HEK293 (cell line): ENCODE results near the gene SMARCA2.

Experiments used
- CTCF ChIA-PET: fragments of 350-600 bp; formaldehyde crosslinking; extraction: SDS; loops from one replicate; lab custom pipeline; 2021; ENCODE audit warnings: antibody characterized with exemption; lab: Yijun Ruan, JAX
- POLR2A ChIA-PET: fragments of 300-600 bp; formaldehyde crosslinking; extraction: SDS; loops from one replicate; lab custom pipeline; 2020; ENCODE audit warnings: antibody characterized with exemption, inconsistent platforms; lab: Yijun Ruan, JAX
- H3K27ac ChIP-seq: fragments of 200-500 bp; sonication (Bioruptor generic); 2 replicates; pipeline ENCODE4 v1.5.1; 2014; ENCODE audit warnings: low read depth, low read length, control low read depth, inconsistent platforms; ENCODE audit errors: extremely low read depth
- H3K36me3 ChIP-seq, 2 experiments: fragments of 200-500 bp in 1 of 2; sonication (Bioruptor generic) in 1 of 2; 1 replicate in 1 of 2; 2 replicates in 1 of 2; pipeline ENCODE4 v1.5.1; 2014 to 2017; ENCODE audit warnings: inconsistent platforms in 2 of 2, low read length in 2 of 2; ENCODE audit not compliant: control insufficient read depth in 2 of 2, insufficient read depth in 1 of 2
- H3K4me1 ChIP-seq: fragments of 200-500 bp; sonication (Bioruptor generic); 2 replicates; pipeline ENCODE4 v1.5.1; 2014; ENCODE audit warnings: mild to moderate bottlenecking, low read length, inconsistent platforms; ENCODE audit not compliant: control insufficient read depth, insufficient read depth
- H3K4me3 ChIP-seq: 2 replicates; pipeline ENCODE4 v1.5.1; 2011; ENCODE audit warnings: low read depth, mild to moderate bottlenecking, control low read depth, low read length, moderate library complexity
- H3K9me3 ChIP-seq: fragments of 200-500 bp; sonication (Bioruptor generic); 2 replicates; pipeline ENCODE4 v1.5.1; 2014; ENCODE audit warnings: low read depth, low read length, inconsistent platforms; ENCODE audit not compliant: control insufficient read depth, insufficient read depth
- KLF17 ChIP-seq: fragments of 450-650 bp; formaldehyde crosslinking; IDR thresholded peaks from 2 replicates; pipeline ENCODE4 v1.5.1; 2016; ENCODE audit warnings: missing biosample characterization, missing genetic modification characterization
- KLF9 ChIP-seq: fragments of 450-650 bp; formaldehyde crosslinking; IDR thresholded peaks from 2 replicates; pipeline ENCODE4 v1.5.1; 2016; ENCODE audit warnings: missing biosample characterization, missing genetic modification characterization, low read depth
- PBX3 ChIP-seq: sonication (generic); formaldehyde crosslinking; IDR thresholded peaks from 2 replicates; pipeline ENCODE4 v1.8.1; 2022; ENCODE audit warnings: mild to moderate bottlenecking, moderate library complexity, missing genetic modification reagents
- SETDB1 ChIP-seq: IDR thresholded peaks from one replicate; pipeline ENCODE4 v1.6.1; 2017; ENCODE audit warnings: mild to moderate bottlenecking, low read length, moderate library complexity, mixed read lengths; ENCODE audit not compliant: insufficient read length
- SP3 ChIP-seq: fragments of 450-650 bp; formaldehyde crosslinking; IDR thresholded peaks from 2 replicates; pipeline ENCODE4 v1.5.1; 2016; ENCODE audit warnings: missing biosample characterization, missing genetic modification characterization
- TRIM28 ChIP-seq: IDR thresholded peaks from 2 replicates; pipeline ENCODE4 v1.6.1; 2011; ENCODE audit warnings: low read length, control low read depth, borderline replicate concordance
- ZFP37 ChIP-seq: fragments of 450-650 bp; formaldehyde crosslinking; IDR thresholded peaks from 2 replicates; pipeline ENCODE4 v1.5.1; 2016; ENCODE audit warnings: missing biosample characterization, missing genetic modification characterization
- ZFP41 ChIP-seq: fragments of 450-650 bp; formaldehyde crosslinking; IDR thresholded peaks from 2 replicates; pipeline ENCODE4 v1.5.1; 2016; ENCODE audit warnings: missing biosample characterization, missing genetic modification characterization, borderline replicate concordance
- ZNF16 ChIP-seq: fragments of 450-650 bp; formaldehyde crosslinking; IDR thresholded peaks from 2 replicates; pipeline ENCODE4 v1.5.1; 2016; ENCODE audit warnings: low read depth, missing biosample characterization, missing genetic modification characterization
- ZNF18 ChIP-seq: fragments of 450-650 bp; formaldehyde crosslinking; IDR thresholded peaks from 2 replicates; pipeline ENCODE4 v1.5.1; 2016; ENCODE audit warnings: missing biosample characterization, missing genetic modification characterization
- ZNF23 ChIP-seq: fragments of 450-650 bp; formaldehyde crosslinking; IDR thresholded peaks from 2 replicates; pipeline ENCODE4 v1.5.1; 2016; ENCODE audit warnings: missing biosample characterization, missing genetic modification characterization, borderline replicate concordance
- ZNF335 ChIP-seq: fragments of 450-650 bp; formaldehyde crosslinking; conservative IDR thresholded peaks from 2 replicates; pipeline ENCODE4 v1.5.1; 2016; ENCODE audit warnings: missing biosample characterization, missing genetic modification characterization
- ZNF37A ChIP-seq: fragments of 450-650 bp; IDR thresholded peaks from 2 replicates; pipeline ENCODE4 v1.5.1; 2018; ENCODE audit warnings: missing biosample characterization, missing genetic modification characterization
- ZNF514 ChIP-seq: fragments of 450-650 bp; formaldehyde crosslinking; IDR thresholded peaks from 2 replicates; pipeline ENCODE4 v1.5.1; 2016; ENCODE audit warnings: missing biosample characterization, missing genetic modification characterization
- ZNF555 ChIP-seq: fragments of 450-650 bp; formaldehyde crosslinking; conservative IDR thresholded peaks from 2 replicates; pipeline ENCODE4 v1.5.1; 2017; ENCODE audit warnings: missing biosample characterization, mild to moderate bottlenecking, missing genetic modification characterization, inconsistent platforms
- ZNF600 ChIP-seq: fragments of 450-650 bp; formaldehyde crosslinking; IDR thresholded peaks from 2 replicates; pipeline ENCODE4 v1.5.1; 2016; ENCODE audit warnings: missing biosample characterization, missing genetic modification characterization
- ZNF629 ChIP-seq: fragments of 450-650 bp; formaldehyde crosslinking; IDR thresholded peaks from 2 replicates; pipeline ENCODE4 v1.5.1; 2017; ENCODE audit warnings: missing biosample characterization, missing genetic modification characterization
- ZNF768 ChIP-seq: fragments of 450-650 bp; formaldehyde crosslinking; IDR thresholded peaks from 2 replicates; pipeline ENCODE4 v1.5.1; 2018; ENCODE audit warnings: missing biosample characterization, mild to moderate bottlenecking, missing genetic modification characterization
- ZNF837 ChIP-seq: fragments of 450-650 bp; formaldehyde crosslinking; IDR thresholded peaks from 2 replicates; pipeline ENCODE4 v1.5.1; 2016; ENCODE audit warnings: missing biosample characterization, missing genetic modification characterization
- ZSCAN16 ChIP-seq: fragments of 450-650 bp; formaldehyde crosslinking; IDR thresholded peaks from 2 replicates; pipeline ENCODE4 v1.5.1; 2016; ENCODE audit warnings: missing biosample characterization, missing genetic modification characterization
- ZSCAN18 ChIP-seq: fragments of 450-650 bp; formaldehyde crosslinking; IDR thresholded peaks from 2 replicates; pipeline ENCODE4 v1.5.1; 2016; ENCODE audit warnings: missing biosample characterization, missing genetic modification characterization
- TF ChIP-seq, protein P1 (sequence below): fragments of 450-650 bp; formaldehyde crosslinking; IDR thresholded peaks from 2 replicates; pipeline ENCODE4 v1.5.1; 2016; ENCODE audit warnings: missing biosample characterization, missing genetic modification characterization
- TF ChIP-seq, protein P2 (sequence below): fragments of 450-650 bp; formaldehyde crosslinking; IDR thresholded peaks from 2 replicates; pipeline ENCODE4 v1.5.1; 2017; ENCODE audit warnings: missing biosample characterization, missing genetic modification characterization
- TF ChIP-seq, protein P3 (sequence below): fragments of 450-650 bp; formaldehyde crosslinking; IDR thresholded peaks from 2 replicates; pipeline ENCODE4 v1.5.1; 2016; ENCODE audit warnings: missing biosample characterization, missing genetic modification characterization

The SMARCA2 gene

DNA sequence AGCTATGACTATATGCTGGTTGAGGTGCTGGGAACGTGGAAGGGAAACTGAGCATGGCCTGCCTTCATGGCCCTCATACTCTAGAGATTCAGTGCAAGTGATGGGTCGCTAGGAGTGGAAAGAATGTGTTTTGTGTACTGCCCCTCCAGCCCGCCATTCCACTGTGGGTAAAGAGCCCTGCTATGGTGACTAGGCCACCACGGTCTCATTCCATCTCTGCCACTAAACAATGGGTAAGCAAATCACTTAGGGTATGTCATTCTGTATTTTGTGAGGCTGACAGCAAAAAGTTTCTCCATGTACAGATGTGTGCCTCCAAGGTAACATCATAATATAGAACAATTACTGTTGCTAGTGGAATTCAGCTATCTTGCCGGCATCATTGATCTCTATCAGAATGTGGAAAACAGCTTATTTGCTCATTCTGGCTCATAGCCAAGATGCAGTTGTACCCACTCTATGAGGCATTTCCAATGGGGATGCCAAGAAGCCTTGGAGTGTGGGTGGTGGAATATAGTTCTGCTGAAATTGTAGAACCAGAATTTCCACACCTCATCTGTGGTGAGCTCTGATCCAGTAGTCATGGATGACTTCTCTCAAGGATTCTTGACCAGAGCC is 12.5 kb downstream of the SMARCA2 start:
- TF ChIP-seq, protein P1, sequence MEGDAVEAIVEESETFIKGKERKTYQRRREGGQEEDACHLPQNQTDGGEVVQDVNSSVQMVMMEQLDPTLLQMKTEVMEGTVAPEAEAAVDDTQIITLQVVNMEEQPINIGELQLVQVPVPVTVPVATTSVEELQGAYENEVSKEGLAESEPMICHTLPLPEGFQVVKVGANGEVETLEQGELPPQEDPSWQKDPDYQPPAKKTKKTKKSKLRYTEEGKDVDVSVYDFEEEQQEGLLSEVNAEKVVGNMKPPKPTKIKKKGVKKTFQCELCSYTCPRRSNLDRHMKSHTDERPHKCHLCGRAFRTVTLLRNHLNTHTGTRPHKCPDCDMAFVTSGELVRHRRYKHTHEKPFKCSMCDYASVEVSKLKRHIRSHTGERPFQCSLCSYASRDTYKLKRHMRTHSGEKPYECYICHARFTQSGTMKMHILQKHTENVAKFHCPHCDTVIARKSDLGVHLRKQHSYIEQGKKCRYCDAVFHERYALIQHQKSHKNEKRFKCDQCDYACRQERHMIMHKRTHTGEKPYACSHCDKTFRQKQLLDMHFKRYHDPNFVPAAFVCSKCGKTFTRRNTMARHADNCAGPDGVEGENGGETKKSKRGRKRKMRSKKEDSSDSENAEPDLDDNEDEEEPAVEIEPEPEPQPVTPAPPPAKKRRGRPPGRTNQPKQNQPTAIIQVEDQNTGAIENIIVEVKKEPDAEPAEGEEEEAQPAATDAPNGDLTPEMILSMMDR (tag by site-specific recombination) = no peak
- TF ChIP-seq ZNF555 (tag by site-specific recombination) = no peak
- TF ChIP-seq, protein P2, sequence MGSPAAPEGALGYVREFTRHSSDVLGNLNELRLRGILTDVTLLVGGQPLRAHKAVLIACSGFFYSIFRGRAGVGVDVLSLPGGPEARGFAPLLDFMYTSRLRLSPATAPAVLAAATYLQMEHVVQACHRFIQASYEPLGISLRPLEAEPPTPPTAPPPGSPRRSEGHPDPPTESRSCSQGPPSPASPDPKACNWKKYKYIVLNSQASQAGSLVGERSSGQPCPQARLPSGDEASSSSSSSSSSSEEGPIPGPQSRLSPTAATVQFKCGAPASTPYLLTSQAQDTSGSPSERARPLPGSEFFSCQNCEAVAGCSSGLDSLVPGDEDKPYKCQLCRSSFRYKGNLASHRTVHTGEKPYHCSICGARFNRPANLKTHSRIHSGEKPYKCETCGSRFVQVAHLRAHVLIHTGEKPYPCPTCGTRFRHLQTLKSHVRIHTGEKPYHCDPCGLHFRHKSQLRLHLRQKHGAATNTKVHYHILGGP (tag by site-specific recombination) = no peak
- TF ChIP-seq ZNF837 (tag by site-specific recombination) = no peak
- TF ChIP-seq ZNF23 (tag by site-specific recombination) = no peak
- TF ChIP-seq SP3 (tag by site-specific recombination) = no peak
- TF ChIP-seq ZNF16 = no peak
- no peak for TF ChIP-seq KLF17 (tag by site-specific recombination)
- TF ChIP-seq ZFP41 (tag by site-specific recombination) = no peak
- TF ChIP-seq PBX3 = no peak
- TF ChIP-seq KLF9 = no peak
- TF ChIP-seq ZFP37 = no peak
- no peak for TF ChIP-seq SETDB1
- no peak for TF ChIP-seq ZNF768 (tag by site-specific recombination)
- TF ChIP-seq ZNF600 (tag by site-specific recombination) = no peak
- POLR2A ChIA-PET = interaction anchor here (0.9 kb wide), 1 partner anchor 13 kb away, joined by 3 read pairs; no protein-coding TSS in a partner anchor
- no peak overlapping the region for H3K27ac ChIP-seq
- peaks cover 12% of the 10 kb centered on the region for H3K4me1 ChIP-seq
- CTCF ChIA-PET = interaction anchor here (0.6 kb wide), 1 partner anchor 1636 kb away, joined by 3 read pairs; no protein-coding TSS in a partner anchor
- H3K36me3 ChIP-seq = peaks cover 0 to 2% of the 10 kb centered on the region in 2 experiments; a peak in 1 of 3 replicates
- no peaks in the 10 kb centered on the region for H3K9me3 ChIP-seq
- H3K4me3 ChIP-seq = no peak overlapping the region

DNA sequence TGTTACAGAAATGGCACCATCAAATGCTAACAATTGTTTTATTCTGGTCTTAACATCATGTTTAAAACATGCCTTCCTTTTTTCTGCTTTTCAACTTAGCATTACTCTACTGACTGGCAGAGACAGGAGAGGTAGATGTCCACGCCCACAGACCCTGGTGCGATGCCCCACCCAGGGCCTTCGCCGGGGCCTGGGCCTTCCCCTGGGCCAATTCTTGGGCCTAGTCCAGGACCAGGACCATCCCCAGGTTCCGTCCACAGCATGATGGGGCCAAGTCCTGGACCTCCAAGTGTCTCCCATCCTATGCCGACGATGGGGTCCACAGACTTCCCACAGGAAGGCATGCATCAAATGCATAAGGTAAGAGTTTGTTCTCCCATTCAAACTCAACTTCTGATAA is 13.7 kb downstream of the SMARCA2 start:
- H3K36me3 ChIP-seq = peaks cover 1 to 14% of the 10 kb centered on the region in 2 experiments; a peak in 2 of 3 replicates
- peaks cover 4% of the 10 kb centered on the region for H3K4me1 ChIP-seq
- CTCF ChIA-PET = interaction anchor here (0.6 kb wide), 1 partner anchor 159 kb away, joined by 4 read pairs; no protein-coding TSS in a partner anchor
- H3K27ac ChIP-seq = no peak overlapping the region
- no peaks in the 10 kb centered on the region for H3K9me3 ChIP-seq
- POLR2A ChIA-PET = no interaction called here
- TF ChIP-seq ZNF37A (tag by site-specific recombination) (no peak), ZNF16 (no peak), ZSCAN18 (no peak), ZNF629 (no peak), ZSCAN16 (tag by site-specific recombination) (no peak), TRIM28 (no peak), ZNF18 (no peak), ZNF335 (tag by site-specific recombination) (no peak), ZNF514 (tag by site-specific recombination) (no peak)
- TF ChIP-seq, protein P3, sequence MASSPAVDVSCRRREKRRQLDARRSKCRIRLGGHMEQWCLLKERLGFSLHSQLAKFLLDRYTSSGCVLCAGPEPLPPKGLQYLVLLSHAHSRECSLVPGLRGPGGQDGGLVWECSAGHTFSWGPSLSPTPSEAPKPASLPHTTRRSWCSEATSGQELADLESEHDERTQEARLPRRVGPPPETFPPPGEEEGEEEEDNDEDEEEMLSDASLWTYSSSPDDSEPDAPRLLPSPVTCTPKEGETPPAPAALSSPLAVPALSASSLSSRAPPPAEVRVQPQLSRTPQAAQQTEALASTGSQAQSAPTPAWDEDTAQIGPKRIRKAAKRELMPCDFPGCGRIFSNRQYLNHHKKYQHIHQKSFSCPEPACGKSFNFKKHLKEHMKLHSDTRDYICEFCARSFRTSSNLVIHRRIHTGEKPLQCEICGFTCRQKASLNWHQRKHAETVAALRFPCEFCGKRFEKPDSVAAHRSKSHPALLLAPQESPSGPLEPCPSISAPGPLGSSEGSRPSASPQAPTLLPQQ = no peak
- H3K4me3 ChIP-seq = no peak overlapping the region
